Gastrocnemius medialis (tissue), 4 donors: Measurements from ENCODE around the gene MSH2.

ENCODE experiments used
- CTCF ChIP-seq, 5 experiments: fragments of 450-650 bp in 3 of 5; fragments of 200-600 bp in 2 of 5; sonication (generic) in 2 of 5; IDR thresholded peaks in 4 of 5; conservative IDR thresholded peaks in 1 of 5; 1 replicate in 4 of 5; 2 replicates in 1 of 5; pipeline ENCODE4 v1.5.1; 2016 to 2019; ENCODE audit warnings: antibody characterized with exemption in 5 of 5, mild to moderate bottlenecking in 3 of 5, moderate library complexity in 3 of 5
- POLR2A ChIP-seq, 2 donors: fragments of 450-650 bp; IDR thresholded peaks; one replicate each; pipeline ENCODE4 v1.6.1; 2017; ENCODE audit warnings: antibody characterized with exemption in 2 of 2, mild to moderate bottlenecking in 2 of 2, moderate library complexity in 2 of 2

GRCh38 chr2:47403609-47404193 is 745 bp downstream of the MSH2 start:
- no peak for TF ChIP-seq CTCF (IDR thresholded peaks at IDR 0.05 in 4 of 5, conservative IDR thresholded peaks at IDR 0.05 in 1 of 5)
- no peak for TF ChIP-seq POLR2A (IDR thresholded peaks at IDR 0.05)
